Stimulated activated CD8-positive, alpha-beta memory T cell treated with anti-CD3 and anti-CD28 coated beads, Interleukin-4, amount 100 ng/mL, for 48 hours (primary cell): ENCODE measurements around the gene PEAK1.

ENCODE experiments used
- DNase-seq: peaks from one replicate; pipeline ENCODE4 v3.0.0-alpha.2; 2020

The PEAK1 gene

GRCh38 chr15:77084436-77084835, 335.5 kb downstream of the PEAK1 start:
- DNase-seq: no peak

GRCh38 chr15:77083381-77084160, 336.3 kb downstream of the PEAK1 start:
- DNase-seq: peak; percentile 77

DNA sequence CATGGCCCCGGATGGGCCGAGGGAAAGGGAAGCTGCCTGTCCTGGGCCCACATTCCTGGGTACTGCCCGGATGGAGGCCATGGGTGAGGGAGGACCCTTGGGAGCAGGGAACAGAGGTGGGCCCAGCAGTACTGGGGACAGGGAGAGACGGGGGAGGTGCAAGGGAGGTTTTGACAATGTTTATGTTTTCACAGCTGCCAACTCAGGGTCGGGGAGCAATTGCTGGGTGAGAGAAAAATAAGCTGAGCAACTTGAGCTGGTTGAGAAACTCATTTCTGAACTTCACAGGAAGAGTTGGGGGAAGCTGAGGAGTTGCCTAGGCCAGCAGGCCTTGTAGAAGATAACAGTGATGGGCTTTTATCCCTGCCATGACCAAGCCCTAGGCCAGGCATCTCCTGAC, 337.9 kb downstream of the PEAK1 start:
- DNase-seq: no peak

GRCh38 chr15:77076323-77076915, 343.5 kb downstream of the PEAK1 start:
- no peak for DNase-seq

DNA sequence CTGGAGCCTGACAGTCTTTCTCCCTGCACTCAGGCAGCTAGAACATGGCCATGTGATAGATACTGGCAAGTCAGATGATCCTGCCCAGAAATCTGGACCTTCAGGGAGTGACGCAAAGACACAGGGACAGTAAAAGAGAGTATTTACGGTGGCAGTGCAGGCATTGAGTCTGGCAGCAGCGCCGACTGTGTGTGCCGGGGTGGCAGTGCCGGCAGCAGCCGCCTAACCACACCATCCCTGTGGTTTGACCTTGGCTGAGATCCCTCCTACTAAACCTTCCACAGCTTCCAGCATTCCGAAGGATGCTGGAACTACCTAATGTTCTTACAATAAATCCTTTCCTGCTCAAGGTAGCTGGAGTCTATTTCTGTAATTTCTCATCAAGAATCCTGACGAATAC, 344.4 kb downstream of the PEAK1 start:
- no peak for DNase-seq

GRCh38 chr15:77074350-77074749, 345.6 kb downstream of the PEAK1 start:
- no peak for DNase-seq

DNA sequence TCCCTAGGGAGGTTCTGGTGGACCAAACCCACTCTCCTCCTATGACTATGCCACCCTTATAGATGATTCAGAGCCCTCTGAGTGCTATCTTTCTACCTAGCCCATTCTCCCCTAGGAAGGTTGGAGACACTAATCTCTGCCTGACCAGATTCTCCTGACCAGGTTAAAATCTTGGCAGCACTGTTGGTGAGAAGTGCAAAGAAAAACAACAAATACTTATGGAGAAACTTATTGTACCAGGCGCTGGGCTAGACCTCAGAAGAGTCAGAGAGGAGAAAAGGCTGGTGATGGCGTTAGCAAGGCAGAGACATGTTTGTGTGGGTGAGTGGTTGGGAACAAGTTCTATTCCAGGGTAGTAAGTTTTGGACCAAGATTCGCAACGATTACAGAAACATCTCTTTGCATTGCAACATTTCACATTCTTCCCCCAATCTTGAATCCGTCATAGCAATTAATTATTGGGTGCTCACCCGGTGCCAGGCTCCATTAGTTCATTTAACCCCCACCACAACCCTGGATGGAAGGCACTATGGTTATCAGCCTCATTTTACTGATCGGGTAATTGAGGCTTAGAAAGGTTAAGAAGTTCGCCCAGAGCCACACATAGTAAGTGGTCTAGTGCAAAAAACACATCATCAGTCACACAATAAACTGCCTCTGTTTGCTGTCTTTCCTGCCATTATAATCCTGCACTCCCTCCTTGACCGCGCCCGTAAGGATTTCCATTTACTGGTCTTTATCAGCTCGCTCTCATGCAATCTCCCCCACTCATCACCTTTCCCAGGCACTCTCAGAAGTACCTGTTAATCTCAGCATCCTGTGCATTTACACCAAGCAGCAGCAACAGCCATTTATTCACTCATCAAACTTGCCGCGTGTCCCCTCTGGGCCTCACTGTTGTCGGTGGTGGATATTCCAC, 348.3 kb downstream of the PEAK1 start:
- no peak for DNase-seq

GRCh38 chr15:77070495-77071304, 349.2 kb downstream of the PEAK1 start, which contains the start of gene TSPAN3:
TSS of gene TSPAN3 (minus strand) at chr15:77071109. CDS start at chr15:77070954, 155 bp downstream.
- peak; percentile 94 for DNase-seq

GRCh38 chr15:77070180-77070494, 349.8 kb downstream of the PEAK1 start:
- DNase-seq: no peak

- DNase-seq: no peak
These were observed 350.3 kb downstream of the PEAK1 start for GRCh38 chr15:77069521-77070121.

- no peak for DNase-seq
These were observed 351.3 kb downstream of the PEAK1 start for GRCh38 chr15:77068633-77069032.

GRCh38 chr15:77067691-77068367, 352.1 kb downstream of the PEAK1 start:
- DNase-seq: no peak

GRCh38 chr15:77066971-77067690, 352.8 kb downstream of the PEAK1 start:
- no peak for DNase-seq

GRCh38 chr15:77064539-77065308, 355.2 kb downstream of the PEAK1 start:
- DNase-seq: no peak

- DNase-seq: no peak
These were observed 355.8 kb downstream of the PEAK1 start for GRCh38 chr15:77064063-77064462.

DNA sequence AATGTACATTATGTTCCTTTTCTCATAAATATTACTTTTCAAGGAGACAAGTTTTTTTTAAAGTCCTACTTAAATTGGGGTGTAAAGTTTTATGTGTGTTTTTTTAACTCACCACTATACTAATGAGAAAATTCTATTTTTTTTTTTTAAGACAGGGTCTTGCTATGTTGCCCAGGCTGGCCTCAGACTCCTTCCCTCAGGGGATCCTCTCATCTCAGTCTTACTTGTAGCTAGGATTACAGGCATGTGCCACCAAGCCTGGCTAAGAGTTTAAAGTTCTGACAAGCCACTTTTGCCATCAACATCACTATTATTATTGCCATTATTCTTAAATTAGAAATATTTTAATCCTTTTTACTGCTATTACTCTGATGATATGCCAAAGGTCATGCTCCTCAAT, 356.7 kb downstream of the PEAK1 start:
- DNase-seq: no peak

DNA sequence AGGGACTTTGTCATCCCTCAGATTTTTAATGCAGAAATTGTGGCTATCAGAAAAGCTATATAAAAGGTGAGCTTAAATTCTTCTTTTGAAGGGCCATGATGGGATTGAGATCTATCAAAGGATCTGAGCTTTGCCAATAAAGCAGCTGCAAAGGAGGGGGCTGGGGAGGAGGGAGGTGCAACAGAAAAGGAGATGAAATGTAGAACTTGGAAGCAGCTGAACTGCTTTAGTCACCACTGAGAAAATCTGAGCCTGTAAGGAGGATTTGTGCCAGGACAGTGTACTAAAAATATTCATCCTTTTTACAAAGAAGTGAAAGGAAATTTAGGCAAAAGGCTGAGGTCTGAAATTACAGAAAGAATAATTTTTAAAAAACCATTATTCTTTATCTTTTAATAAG, 359.4 kb downstream of the PEAK1 start:
- DNase-seq: no peak

- no peak for DNase-seq
These were observed 360.0 kb downstream of the PEAK1 start for GRCh38 chr15:77059786-77060361.

DNA sequence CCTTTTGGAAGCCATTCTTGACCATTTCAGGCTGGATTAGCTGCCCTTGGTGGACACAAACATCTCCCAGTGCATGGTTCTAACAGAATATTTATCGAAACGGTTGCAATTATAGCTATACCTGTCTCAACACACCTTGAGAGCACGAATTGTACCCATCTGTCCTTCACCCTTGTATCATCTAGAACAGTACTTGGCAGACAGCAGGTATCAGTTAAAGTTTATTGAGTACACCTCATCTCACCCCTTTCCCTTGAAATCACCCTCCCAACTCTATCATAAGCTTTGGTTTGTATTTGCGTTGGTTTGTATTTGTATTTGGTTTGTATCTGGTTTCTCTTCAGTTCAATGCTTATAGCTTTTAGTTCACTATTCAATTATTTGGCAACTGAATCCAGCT, 361.4 kb downstream of the PEAK1 start:
- no peak for DNase-seq

DNA sequence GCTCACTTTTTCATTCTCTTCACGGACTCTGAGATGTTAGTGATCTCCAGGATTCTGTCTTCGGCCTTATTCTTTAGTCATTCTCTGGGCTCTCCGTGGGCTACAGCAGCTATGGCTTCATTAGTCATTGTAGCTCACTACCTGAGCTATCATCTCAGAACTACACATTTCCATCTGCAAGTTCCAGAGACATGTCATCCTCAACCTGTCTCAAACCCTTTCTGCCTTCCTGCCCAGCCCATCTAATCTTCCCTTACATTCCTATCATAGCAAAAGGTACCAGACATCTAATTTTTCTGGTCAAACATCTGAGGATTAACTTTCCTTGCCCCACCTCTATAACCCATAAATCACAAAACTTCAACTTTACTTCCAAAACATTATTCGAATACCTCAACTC, 362.2 kb downstream of the PEAK1 start:
- no peak for DNase-seq
